ENCODE measurements around the gene LHB. TPM values are rescaled to one million over a fixed set of nuclear protein-coding genes. Genes with fewer than 3 reads are reported as not detected.

LHB gene
- total RNA-seq, 2 experiments from 2014 or later, result 1.1 TPM; not detected in 1

- H3K36me3 ChIP-seq (ENCODE audit: insufficient read depth, low read length), result peaks cover 49% of the 10 kb centered on the region
- H2AFZ ChIP-seq (ENCODE audit: low read length), result no peak overlapping the region
- no TSS peak for BruUV-seq (replicated peaks)
- POLR2A ChIA-PET, result no interaction called here
- H3K79me2 ChIP-seq (ENCODE audit: insufficient read depth, low read depth, low read length), result peaks cover 8% of the 10 kb centered on the region; the same call in 1 of the 2 replicates
- intact Hi-C loops (cut with micrococcal nuclease; ENCODE audit: unreplicated experiment), result no loop called here
- H3K9me3 ChIP-seq (ENCODE audit: low read length), result no peaks in the 10 kb centered on the region
- H3K4me1 ChIP-seq (ENCODE audit: insufficient read depth, low read length, poor library complexity, severe bottlenecking), result peaks cover 9% of the 10 kb centered on the region
- no peak overlapping the region for H3K4me2 ChIP-seq (ENCODE audit: low read length)
- no peaks in the 10 kb centered on the region for H3K9me2 ChIP-seq (ENCODE audit: insufficient read depth, low read length)
- H4K20me1 ChIP-seq (ENCODE audit: insufficient read depth, low read length), result no peaks in the 10 kb centered on the region
- CTCF ChIA-PET (ENCODE audit: unreplicated experiment), result no interaction called here
- no peak overlapping the region for H3K27ac ChIP-seq (ENCODE audit: low read depth, low read length, poor library complexity, severe bottlenecking)
- TF ChIP-seq CTCF (conservative IDR thresholded peaks at IDR 0.05; ENCODE audit: low read length) (no peak), EZH2phosphoT487 (IDR thresholded peaks at IDR 0.05; ENCODE audit: borderline replicate concordance, low read depth, low read length) (no peak)
- no peak for DNase-seq (ENCODE audit: low spot score)
- no peak overlapping the region for H3K4me3 ChIP-seq (ENCODE audit: low read depth, low read length, poor library complexity, severe bottlenecking)
Measured at GRCh38 chr19:48987323-48987722, 29.6 kb downstream of the LHB start.

- Histone ChIP-seq H3K4me3 (ENCODE audit: low read depth, low read length, poor library complexity, severe bottlenecking) (no peak overlapping the region), H3K36me3 (ENCODE audit: insufficient read depth, low read length) (peaks cover 49% of the 10 kb centered on the region), H3K79me2 (ENCODE audit: insufficient read depth, low read depth, low read length) (no peaks in the 10 kb centered on the region), H4K20me1 (ENCODE audit: insufficient read depth, low read length) (no peaks in the 10 kb centered on the region), H2AFZ (ENCODE audit: low read length) (no peak overlapping the region), H3K9me3 (ENCODE audit: low read length) (no peaks in the 10 kb centered on the region), H3K4me2 (ENCODE audit: low read length) (no peak overlapping the region), H3K27ac (ENCODE audit: low read depth, low read length, poor library complexity, severe bottlenecking) (no peak overlapping the region), H3K4me1 (ENCODE audit: insufficient read depth, low read length, poor library complexity, severe bottlenecking) (no peaks in the 10 kb centered on the region), H3K9me2 (ENCODE audit: insufficient read depth, low read length) (no peaks in the 10 kb centered on the region)
- intact Hi-C loops (cut with micrococcal nuclease; ENCODE audit: unreplicated experiment), result no loop called here
- no TSS peak for BruUV-seq (replicated peaks)
- ChIA-PET POLR2A (no interaction called here), CTCF (ENCODE audit: unreplicated experiment) (no interaction called here)
- no peak for DNase-seq (ENCODE audit: low spot score)
- TF ChIP-seq EZH2phosphoT487 (IDR thresholded peaks at IDR 0.05; ENCODE audit: borderline replicate concordance, low read depth, low read length) (no peak), CTCF (conservative IDR thresholded peaks at IDR 0.05; ENCODE audit: low read length) (no peak)
Measured at GRCh38 chr19:48986211-48986610, 30.7 kb downstream of the LHB start.

- no peak overlapping the region for H3K27ac ChIP-seq (ENCODE audit: low read depth, low read length, poor library complexity, severe bottlenecking)
- no peak overlapping the region for H3K4me2 ChIP-seq (ENCODE audit: low read length)
- POLR2A ChIA-PET, result no interaction called here
- no peak for TF ChIP-seq CTCF (conservative IDR thresholded peaks at IDR 0.05; ENCODE audit: low read length)
- no peak for TF ChIP-seq EZH2phosphoT487 (IDR thresholded peaks at IDR 0.05; ENCODE audit: borderline replicate concordance, low read depth, low read length)
- no peaks in the 10 kb centered on the region for H3K4me1 ChIP-seq (ENCODE audit: insufficient read depth, low read length, poor library complexity, severe bottlenecking)
- no peaks in the 10 kb centered on the region for H4K20me1 ChIP-seq (ENCODE audit: insufficient read depth, low read length)
- H2AFZ ChIP-seq (ENCODE audit: low read length), result no peak overlapping the region
- H3K4me3 ChIP-seq (ENCODE audit: low read depth, low read length, poor library complexity, severe bottlenecking), result no peak overlapping the region
- H3K9me2 ChIP-seq (ENCODE audit: insufficient read depth, low read length), result no peaks in the 10 kb centered on the region
- BruUV-seq (replicated peaks), result no TSS peak
- intact Hi-C loops (cut with micrococcal nuclease; ENCODE audit: unreplicated experiment), result no loop called here
- H3K36me3 ChIP-seq (ENCODE audit: insufficient read depth, low read length), result peaks cover 47% of the 10 kb centered on the region
- CTCF ChIA-PET (ENCODE audit: unreplicated experiment), result no interaction called here
- H3K9me3 ChIP-seq (ENCODE audit: low read length), result no peaks in the 10 kb centered on the region
- DNase-seq (ENCODE audit: low spot score), result no peak
- no peaks in the 10 kb centered on the region for H3K79me2 ChIP-seq (ENCODE audit: insufficient read depth, low read depth, low read length)
Measured at GRCh38 chr19:48985711-48986110, 31.2 kb downstream of the LHB start.
